Mucosa of rectum (tissue), 2 donors: ENCODE data around the gene MORF4L1.
"Not testable (repeated sequence)": the region's sequence is repeated elsewhere in the genome, so short reads cannot be mapped to it uniquely, and the experiment has no call there.

Source experiments
- H3K27ac ChIP-seq, 2 donors: one replicate each; pipeline ENCODE4 v1.7.0; 2013; ENCODE audit warnings: inconsistent platforms in 2 of 2, low read depth in 2 of 2, low read length in 2 of 2
- H3K27me3 ChIP-seq, 2 donors: one replicate each; pipeline ENCODE4 v1.7.0; 2013; ENCODE audit warnings: low read length in 2 of 2; ENCODE audit not compliant: control insufficient read depth in 2 of 2, insufficient read depth in 2 of 2
- H3K36me3 ChIP-seq, 2 donors: one replicate each; pipeline ENCODE4 v1.7.0; 2013; ENCODE audit warnings: low read length in 2 of 2; ENCODE audit not compliant: control insufficient read depth in 2 of 2, insufficient read depth in 2 of 2
- H3K4me1 ChIP-seq, 2 donors: one replicate each; pipeline ENCODE4 v1.7.0; 2013; ENCODE audit warnings: low read length in 2 of 2, mild to moderate bottlenecking in 1 of 2; ENCODE audit not compliant: control insufficient read depth in 2 of 2, insufficient read depth in 2 of 2
- H3K4me3 ChIP-seq, 2 donors: one replicate each; pipeline ENCODE4 v1.7.0; 2013; ENCODE audit warnings: low read length in 2 of 2
- H3K9ac ChIP-seq, 2 donors: one replicate each; pipeline ENCODE4 v1.7.0; 2013; ENCODE audit warnings: low read length in 2 of 2, low read depth in 1 of 2, mild to moderate bottlenecking in 1 of 2
- H3K9me3 ChIP-seq, 2 donors: one replicate each; pipeline ENCODE4 v1.7.0; 2013; ENCODE audit warnings: low read length in 2 of 2; ENCODE audit not compliant: control insufficient read depth in 2 of 2
- donor health status: healthy.
- donor health status: Normal muscosa, but diverticular disease.

MORF4L1 gene

DNA sequence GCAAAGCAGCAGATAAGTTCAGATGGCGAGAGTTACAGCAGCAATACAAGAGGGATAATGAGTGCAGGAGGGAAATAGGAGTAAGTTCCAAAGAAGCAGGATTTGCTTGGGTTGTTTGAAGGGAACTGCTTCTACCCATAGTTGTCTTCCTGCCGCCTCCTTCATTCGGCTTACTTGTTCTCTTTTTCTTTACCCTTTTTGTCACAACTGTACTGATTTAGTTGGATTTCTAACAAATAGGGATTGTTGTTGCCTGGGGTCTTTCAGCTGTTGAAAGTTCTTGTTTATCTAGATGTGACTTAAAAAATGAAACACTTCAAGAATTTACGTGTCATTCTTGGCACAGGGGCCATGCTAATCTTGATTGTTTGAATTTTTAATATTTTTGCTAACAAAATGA is 25.9 kb downstream of the MORF4L1 start:
- Histone ChIP-seq H3K4me1 (no peaks in the 10 kb centered on the region), H3K4me3 (no peak overlapping the region), H3K27ac (no peak overlapping the region), H3K9ac (no peak overlapping the region), H3K27me3 (no peaks in the 10 kb centered on the region), H3K36me3 (peaks cover 64 to 76% of the 10 kb centered on the region in 2 donors), H3K9me3 (no peaks in the 10 kb centered on the region)

- not testable (repeated sequence) for H3K4me3 ChIP-seq, H3K9me3 ChIP-seq, H3K27ac ChIP-seq, H3K4me1 ChIP-seq, H3K27me3 ChIP-seq, H3K9ac ChIP-seq
- H3K36me3 ChIP-seq: peaks cover 58 to 72% of the 10 kb centered on the region in 2 donors
Observed at GRCh38 chr15:78900819-78901533, 28.3 kb downstream of the MORF4L1 start.

- not testable (repeated sequence) for H3K4me1 ChIP-seq, H3K27me3 ChIP-seq, H3K4me3 ChIP-seq, H3K9me3 ChIP-seq, H3K9ac ChIP-seq, H3K27ac ChIP-seq
- peaks cover 64 to 79% of the 10 kb centered on the region in 2 donors for H3K36me3 ChIP-seq
Observed at GRCh38 chr15:78902281-78903032, 29.8 kb downstream of the MORF4L1 start.

DNA sequence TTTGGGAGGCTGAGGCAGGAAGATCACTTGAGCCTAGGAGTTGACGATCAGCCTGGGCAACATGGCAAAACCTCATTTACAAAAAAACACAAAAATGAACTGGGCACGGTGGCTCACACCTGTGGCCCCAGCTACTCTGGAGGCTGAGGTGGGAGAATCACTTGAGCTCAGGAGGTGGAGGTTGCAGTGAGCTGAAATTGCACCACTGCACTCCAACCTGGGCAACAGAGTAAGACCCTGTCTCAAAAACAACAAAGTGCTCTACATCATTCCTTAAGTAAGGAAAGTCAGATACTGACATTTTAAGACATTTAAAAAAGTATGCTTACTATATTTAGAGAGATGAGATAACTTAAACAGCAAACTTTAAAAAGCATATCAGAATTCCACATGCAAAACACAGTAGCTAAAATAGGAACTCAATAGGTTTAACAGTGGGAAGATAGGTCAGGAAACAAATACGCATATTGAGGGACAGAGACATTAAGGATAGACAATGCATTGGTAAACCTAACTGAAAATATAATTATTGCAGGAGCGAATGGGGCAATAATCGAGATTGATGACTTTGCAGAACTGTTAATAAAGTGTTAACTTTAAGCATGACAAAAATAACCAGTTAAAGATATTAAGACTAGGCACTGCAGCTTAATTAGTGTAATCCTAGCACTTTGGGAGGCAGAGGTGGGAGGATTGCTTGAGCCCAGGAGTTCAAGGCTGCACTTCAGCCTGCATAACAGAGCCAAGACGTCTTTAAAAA is 32.1 kb downstream of the MORF4L1 start:
- no peaks in the 10 kb centered on the region for H3K27me3 ChIP-seq
- no peaks in the 10 kb centered on the region for H3K9me3 ChIP-seq
- H3K4me3 ChIP-seq: no peak overlapping the region
- H3K27ac ChIP-seq: no peak overlapping the region
- H3K4me1 ChIP-seq: no peaks in the 10 kb centered on the region
- H3K36me3 ChIP-seq: peaks cover 55 to 75% of the 10 kb centered on the region in 2 donors
- H3K9ac ChIP-seq: no peak overlapping the region

- H3K36me3 ChIP-seq: peaks cover 55 to 74% of the 10 kb centered on the region in 2 donors
Observed at GRCh38 chr15:78906316-78906620, 33.6 kb downstream of the MORF4L1 start.

GRCh38 chr15:78907577-78907976 is 34.9 kb downstream of the MORF4L1 start:
- peaks cover 54 to 62% of the 10 kb centered on the region in 2 donors for H3K36me3 ChIP-seq
- no peak overlapping the region for H3K27ac ChIP-seq
- H3K4me1 ChIP-seq: no peaks in the 10 kb centered on the region
- no peak overlapping the region for H3K4me3 ChIP-seq
- no peak overlapping the region for H3K9ac ChIP-seq
- no peaks in the 10 kb centered on the region for H3K27me3 ChIP-seq
- no peaks in the 10 kb centered on the region for H3K9me3 ChIP-seq

More at GRCh38 chr15:78906316-78906620, 33.6 kb downstream of the MORF4L1 start:
- Histone ChIP-seq H3K4me1 (no peaks in the 10 kb centered on the region), H3K27me3 (no peaks in the 10 kb centered on the region), H3K9me3 (no peaks in the 10 kb centered on the region), H3K27ac (no peak overlapping the region), H3K9ac (no peak overlapping the region), H3K4me3 (no peak overlapping the region)

GRCh38 chr15:78909160-78909695 is 36.5 kb downstream of the MORF4L1 start:
- Histone ChIP-seq H3K9me3 (no peaks in the 10 kb centered on the region), H3K4me1 (no peaks in the 10 kb centered on the region), H3K9ac (no peak overlapping the region), H3K36me3 (peaks cover 47 to 48% of the 10 kb centered on the region in 2 donors), H3K27me3 (no peaks in the 10 kb centered on the region), H3K4me3 (no peak overlapping the region), H3K27ac (no peak overlapping the region)

DNA sequence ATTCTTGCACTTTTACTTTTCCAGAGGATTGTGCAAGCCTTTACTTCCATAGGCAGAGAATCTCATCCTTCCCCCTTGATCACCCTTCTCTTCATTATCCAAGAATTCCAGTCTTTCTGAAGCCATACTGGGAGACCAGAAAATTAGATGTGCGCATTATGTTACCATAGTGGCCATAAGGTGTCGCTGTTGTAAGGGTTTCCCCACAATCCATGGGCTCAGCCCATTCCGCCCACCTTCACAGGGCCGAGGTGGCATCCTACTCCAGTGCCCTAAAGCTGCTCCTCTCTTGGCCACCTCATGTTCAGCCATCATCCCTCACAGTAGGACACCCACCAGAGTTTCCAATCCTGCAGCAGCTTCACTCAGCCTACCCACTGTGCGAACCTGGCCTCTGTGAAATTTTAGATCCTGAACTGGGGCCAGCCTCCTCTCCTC is 37.1 kb downstream of the MORF4L1 start:
- Histone ChIP-seq H3K27ac (no peak overlapping the region), H3K9me3 (no peaks in the 10 kb centered on the region), H3K9ac (no peak overlapping the region), H3K4me3 (no peak overlapping the region), H3K36me3 (peaks cover 41 to 42% of the 10 kb centered on the region in 2 donors), H3K4me1 (no peaks in the 10 kb centered on the region), H3K27me3 (no peaks in the 10 kb centered on the region)

DNA sequence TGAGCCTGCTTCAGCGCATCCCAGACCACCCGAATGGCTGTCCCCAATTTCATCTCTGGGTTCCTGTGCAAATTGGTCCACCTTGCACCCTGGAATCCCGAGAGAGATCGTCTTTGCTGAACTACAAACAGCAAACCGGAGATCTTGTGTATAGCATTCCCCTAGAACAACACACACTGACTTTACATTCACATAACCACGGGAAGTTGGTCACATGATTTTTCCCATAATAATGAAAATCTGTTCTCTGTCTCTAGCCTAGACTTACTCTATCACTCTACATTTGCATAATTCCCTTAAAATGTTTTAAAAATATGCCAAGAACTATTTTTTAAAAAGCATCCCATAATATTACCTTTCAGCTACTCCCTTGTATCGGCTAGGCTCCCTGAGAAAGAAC is 37.6 kb downstream of the MORF4L1 start:
- Histone ChIP-seq H3K9me3 (no peaks in the 10 kb centered on the region), H3K36me3 (peaks cover 38 to 39% of the 10 kb centered on the region in 2 donors), H3K4me3 (no peak overlapping the region), H3K4me1 (no peaks in the 10 kb centered on the region), H3K9ac (no peak overlapping the region), H3K27ac (no peak overlapping the region), H3K27me3 (no peaks in the 10 kb centered on the region)

DNA sequence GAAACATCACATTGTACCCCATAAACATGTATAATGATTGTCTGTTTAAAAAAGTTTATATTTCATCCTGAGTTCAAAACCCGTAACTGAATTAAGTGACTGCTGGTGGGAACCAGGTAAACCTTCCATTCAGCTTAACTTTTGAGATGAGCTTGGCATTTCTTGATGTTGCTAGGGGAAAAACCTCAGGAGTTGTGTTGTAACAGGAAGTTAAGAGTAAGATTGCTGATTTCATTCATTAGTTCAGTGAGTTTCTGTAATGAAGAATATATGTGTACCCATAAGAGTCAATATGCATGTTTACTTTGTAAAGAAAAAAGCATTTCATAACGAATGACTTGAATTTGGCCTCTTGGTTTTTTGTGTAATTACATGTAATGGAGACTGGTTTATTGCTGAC is 39.6 kb downstream of the MORF4L1 start:
- Histone ChIP-seq H3K27me3 (no peaks in the 10 kb centered on the region), H3K36me3 (peaks cover 25% of the 10 kb centered on the region in 2 donors), H3K9ac (no peak overlapping the region), H3K4me3 (no peak overlapping the region), H3K9me3 (no peaks in the 10 kb centered on the region), H3K27ac (no peak overlapping the region), H3K4me1 (no peaks in the 10 kb centered on the region)
